ENCODE results near the gene UBXN11.
A peak's percentile ranks its signal among the peaks of the same experiment; 100 is the strongest.

Gene UBXN11

DNA sequence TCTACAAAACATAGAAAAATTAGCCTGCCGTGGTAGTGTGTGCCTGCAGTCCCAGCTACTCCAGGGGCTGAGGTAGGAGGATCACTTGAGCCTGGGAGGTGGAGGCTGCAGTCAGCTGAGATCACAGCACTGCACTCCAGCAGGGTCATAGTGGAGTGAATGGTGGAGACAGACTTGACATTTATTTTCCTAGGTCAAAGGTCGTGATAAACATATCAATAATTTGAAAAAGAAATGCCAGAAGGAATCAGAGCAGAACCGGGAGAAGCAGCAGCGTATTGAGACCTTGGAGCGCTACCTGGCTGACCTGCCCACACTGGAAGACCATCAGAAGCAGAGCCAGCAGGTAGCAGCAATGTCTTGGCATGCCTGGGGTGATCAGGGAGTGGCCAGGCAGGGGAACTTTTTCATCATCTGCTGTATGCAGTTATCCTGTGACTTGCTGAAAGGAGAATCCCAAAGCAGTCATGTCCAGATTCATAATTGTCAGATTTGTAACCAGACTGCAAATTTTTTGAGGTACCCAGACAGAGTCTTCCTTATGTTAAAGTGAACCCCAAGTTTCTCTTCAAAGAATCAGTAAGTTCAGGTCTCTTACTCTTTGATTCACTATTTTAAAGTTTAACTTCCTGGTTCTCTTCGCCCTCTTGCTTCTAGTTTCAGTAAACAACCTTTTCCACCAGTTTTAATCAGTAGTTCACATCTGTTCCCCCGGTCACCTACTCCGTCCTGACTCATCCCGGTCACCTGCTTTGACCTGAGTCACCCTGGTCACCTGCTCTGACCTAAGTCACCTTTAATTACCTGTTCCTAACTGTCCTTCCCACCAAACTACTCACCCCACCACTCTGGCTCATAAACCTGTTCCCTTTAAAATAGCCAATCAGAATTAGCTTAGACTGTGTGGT lies 37.9 kb downstream of the UBXN11 start:
- DNase-seq, result no peak

DNA sequence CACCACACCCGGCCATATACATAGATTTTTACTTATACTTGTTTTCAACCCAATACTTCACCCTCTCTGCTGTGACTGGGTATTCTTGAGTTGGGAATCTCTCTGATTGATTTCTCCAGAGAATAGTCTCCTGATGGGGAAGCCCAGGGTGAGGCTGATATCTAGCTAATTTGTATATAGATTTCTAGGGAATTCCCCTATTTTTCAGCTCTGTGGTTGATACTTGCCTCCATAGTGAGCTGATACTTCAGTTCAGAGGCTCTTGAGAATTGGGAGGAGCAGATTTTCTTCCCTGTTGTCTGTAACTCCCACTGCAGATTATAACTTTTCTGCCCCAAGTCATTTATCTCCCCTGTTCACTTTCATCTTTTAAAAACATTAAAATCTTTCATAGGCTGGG lies 41.0 kb downstream of the UBXN11 start:
- no peak for DNase-seq

DNA sequence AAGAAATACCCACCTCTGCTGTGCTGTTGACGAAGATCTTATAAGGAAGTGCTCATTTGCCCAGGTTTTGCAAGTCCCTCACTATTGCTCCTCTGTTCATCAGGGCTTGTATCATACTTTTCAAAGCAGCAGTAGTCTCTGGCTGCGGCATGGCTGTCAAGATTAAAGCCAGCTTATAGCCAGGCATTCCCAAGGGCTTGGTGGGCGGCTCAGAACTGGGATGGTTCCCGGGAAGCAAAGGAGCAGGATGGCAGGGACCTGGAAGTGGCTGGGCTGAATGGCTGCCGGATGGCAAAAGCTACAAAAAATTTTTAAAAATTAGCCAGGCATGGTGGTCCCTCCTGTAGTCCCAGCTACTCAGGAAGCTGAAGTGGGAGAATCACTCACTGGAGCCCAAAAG lies 43.2 kb downstream of the UBXN11 start:
- no peak for DNase-seq

DNA sequence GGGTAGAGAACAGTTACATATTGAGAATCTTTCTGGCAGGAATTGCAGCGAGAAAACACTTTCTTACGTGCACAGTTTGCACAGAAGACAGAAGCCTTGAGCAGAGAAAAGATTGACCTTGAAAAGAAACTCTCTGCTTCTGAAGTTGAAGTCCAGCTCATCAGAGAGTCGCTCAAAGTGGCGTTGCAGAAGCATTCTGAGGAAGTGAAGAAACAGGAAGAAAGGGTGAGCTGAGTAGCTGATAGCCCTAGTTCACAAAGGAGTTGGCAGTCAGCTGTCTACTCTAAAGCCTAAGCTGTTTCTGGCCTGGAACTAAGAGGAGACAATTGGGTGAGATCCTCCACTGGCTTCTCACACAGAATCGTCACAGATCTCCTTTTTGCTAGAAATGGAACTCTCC lies 46.9 kb downstream of the UBXN11 start:
- no peak for DNase-seq

DNA sequence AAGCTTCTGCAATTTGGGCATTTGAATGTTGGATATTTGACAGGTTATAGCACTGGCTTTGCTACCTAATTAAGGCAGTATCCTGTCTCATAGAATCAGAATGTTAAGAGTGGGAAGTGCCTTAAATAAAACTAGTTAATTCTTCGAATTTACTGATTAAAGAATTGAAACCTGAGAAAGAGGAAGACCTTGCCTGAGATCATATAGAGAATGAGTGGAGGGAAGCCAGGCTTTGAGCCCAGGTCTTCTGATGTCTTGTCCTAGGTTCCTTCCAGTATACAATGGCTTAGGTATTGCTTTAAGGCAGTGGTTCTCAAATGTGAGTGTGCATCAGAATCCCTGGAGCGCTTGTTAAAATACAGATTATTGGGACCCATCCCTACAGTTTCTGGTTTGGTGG lies 47.4 kb downstream of the UBXN11 start:
- DNase-seq, result no peak

DNA sequence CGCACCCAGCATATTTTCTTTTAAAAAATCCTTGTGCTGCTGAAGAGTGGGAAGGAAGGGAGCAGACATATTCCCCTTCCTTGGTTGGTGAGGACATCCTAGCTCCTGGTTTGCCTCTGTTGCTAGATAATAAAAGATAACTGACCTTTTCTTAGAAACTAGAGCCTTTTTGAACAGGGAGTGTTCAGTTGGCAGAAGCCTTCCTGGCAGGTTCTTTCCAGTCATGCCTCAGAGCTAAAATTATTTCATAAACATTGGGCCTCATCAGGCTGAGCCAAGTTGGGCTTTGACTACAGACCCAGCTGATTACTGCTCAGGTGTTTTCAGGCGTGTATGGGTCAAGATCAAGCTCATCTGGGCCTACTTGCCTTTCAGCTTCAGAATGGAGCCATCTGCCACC lies 49.2 kb downstream of the UBXN11 start:
- no peak for DNase-seq

DNA sequence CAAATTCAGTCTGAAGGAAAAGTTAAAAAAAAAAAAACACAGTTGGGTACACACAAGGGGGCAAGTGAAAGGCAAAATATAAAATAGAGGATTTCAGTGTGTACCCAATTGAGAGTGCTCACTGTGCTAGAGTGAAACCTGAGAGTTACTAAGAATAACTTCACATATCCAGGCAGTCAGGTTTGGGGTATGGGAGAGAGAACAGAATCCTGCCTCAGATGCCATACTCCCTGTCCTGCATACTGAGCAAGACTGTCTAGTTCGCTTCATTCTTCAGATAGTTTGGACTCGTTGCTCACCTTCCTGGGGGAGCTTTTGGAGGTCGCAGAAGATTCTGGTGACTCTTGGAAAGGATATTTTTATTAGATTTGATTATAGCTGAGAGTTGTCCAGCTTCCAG lies 52.0 kb downstream of the UBXN11 start:
- DNase-seq, result no peak

DNA sequence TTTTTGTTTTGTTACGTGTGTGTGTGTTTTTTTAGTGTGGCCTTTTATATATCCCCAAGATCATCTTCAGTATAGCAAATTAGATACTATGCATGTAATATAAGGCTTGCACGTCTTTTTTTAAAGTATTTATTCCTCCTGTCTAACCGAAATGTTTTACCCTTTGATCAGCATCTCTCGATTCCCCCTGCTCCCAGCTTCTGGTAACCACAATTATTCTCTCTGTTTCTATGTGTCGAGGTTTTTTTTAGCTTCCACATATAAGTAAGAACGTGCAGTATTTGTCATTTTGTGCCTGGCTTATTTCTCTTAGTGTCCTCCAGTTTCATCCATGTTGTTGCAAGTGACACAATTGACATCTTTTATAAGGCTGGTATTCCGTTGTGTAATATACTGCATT lies 53.7 kb downstream of the UBXN11 start:
- DNase-seq, result no peak

DNA sequence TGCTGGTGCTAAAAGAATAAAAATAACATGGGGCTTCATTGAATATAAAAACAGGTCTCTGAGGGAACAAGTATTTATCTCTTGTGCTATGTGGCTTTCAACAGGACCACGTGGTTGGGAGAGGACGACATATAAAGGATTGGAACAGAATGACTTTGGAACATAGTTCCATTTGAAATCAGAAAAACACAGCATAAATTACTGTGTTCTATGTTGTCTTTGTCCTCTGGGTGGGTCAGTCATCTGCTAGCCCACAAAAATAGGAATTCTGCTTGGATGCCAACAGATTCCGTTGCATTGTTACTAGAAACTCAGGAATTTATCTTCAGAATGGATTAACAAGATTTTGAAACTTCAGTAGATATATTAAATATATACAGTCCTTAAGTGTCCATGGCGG lies 66.5 kb downstream of the UBXN11 start:
- DNase-seq, result peak; percentile 59

DNA sequence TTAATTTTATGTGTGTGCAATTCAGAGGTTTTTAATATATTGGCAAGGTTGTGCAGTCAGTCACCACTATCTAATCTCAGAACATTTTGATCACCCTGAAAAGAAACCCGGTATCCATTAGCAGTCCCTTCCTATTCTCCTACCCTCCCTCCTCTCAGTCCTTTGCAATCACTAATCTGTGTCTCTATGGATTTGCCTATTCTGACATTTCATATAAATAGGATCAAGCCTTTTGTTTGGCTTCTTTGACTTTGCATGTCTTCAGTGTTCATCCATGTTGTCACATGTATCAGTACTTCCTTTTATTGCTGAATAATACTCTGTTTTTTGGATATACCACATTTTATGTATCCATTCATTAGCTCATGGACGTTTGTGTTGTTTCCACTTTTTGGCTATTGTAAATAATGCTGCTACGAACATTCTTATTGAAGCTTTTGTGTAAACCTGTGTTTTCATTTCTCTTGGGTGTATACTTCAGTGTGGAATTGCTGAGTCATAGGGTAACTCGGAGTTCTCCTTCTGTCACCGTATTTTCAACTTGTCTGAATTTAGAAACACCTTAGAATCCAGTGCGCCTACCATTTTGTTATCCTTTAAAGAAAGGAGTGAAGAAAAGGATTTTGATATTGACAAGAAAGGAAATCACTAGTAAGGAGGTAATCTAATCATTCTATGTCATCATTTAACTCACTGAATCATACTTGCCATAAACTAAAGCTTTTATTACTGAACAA lies 69.0 kb downstream of the UBXN11 start:
- no peak for DNase-seq

DNA sequence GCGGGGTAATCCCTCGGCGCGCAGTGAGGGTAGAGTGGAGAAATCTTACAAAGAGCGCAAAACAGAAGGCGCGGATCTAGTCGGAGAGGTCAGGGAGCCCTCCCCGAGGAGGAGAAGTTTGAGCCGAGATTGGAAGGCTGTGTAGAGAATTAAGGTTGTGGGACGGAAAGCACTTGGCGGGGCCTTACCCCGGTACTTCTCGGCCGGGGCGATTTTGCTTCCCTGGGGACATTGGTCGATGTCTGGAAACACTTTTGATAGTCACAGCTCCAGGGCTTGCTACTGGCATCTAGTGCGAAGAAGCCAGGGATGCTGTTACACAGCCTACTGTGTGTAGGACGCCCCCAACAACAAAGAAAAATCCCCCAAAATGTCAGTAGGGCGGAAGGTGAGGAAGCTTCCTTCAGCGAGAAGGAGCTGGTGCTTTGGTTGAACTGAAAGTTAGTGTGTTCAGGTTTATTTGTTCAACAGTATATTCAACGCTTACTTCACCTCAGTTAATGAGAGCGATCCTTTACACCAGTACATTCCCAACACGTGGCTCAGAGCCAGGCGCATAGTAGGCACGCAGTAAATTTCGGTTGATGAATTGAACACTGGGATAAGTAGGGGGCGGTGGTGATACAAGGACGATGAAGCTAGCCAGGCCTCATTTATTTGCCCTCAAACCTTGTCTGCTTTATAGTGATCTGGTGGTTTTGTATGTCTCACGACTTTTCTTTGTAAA lies 71.6 kb downstream of the UBXN11 start:
- peak; percentile 27 for DNase-seq

DNA sequence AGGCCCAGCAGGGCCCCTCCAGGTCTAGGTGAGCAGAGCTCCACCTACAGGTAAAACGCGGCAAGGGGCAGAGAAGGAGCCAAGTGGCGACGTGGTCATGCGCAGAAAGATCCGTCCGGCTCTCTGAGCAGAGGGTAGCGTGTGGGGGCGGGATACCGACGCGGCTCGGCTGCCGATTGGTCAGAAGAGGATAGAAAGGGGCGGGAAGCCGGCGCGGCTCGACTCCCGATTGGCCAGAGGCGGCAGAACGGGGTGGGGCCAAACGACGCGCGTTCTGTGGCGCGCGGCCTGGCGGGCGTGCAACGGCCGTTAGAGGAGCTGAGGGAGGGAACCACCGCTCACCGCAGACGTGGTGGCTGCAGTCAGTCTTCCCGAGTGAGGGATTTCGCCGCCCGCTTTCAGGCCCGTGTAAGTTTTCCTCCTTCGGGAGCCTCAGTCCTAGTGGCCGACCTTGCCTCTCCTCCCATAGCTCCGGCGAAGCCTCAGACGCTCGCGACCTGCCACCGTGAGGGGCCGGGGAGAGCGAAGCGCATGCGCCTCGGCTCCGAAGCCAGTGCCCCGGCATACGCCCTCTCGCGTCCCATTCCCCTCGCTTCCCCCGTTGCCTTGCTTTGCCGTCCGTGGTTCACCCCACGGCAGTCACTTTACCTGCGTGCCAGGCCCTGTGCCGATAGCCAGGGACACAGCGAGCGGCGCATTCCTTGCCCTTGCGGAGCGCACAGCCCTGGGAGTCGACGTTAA lies 72.4 kb downstream of the UBXN11 start, which contains the start of gene CEP85:
Gene CEP85 (plus strand): TSS at position 298 of the 741 bp plus-strand sequence. CDS start 5,584 bp downstream, outside the sequence.
- peak; percentile 93 for DNase-seq
